ENCODE results near the gene CHST15.
A peak's percentile ranks its signal among the peaks of the same experiment; 100 is the strongest.
"Not testable (repeated sequence)": the region's sequence is repeated elsewhere in the genome, so short reads cannot be mapped to it uniquely, and the experiment has no call there.

Gene CHST15

GRCh38 chr10:124040451-124041188 is 52.8 kb downstream of the CHST15 start:
- no peak for DNase-seq

GRCh38 chr10:124039483-124040013 is 53.9 kb downstream of the CHST15 start:
- DNase-seq = no peak

GRCh38 chr10:124037784-124038183 is 55.6 kb downstream of the CHST15 start:
- no peak for DNase-seq

GRCh38 chr10:124037286-124037685 is 56.1 kb downstream of the CHST15 start:
- no peak for DNase-seq

GRCh38 chr10:124036746-124037145 is 56.7 kb downstream of the CHST15 start:
- DNase-seq = no peak

GRCh38 chr10:124035928-124036558 is 57.4 kb downstream of the CHST15 start:
- DNase-seq = peak; percentile 37

GRCh38 chr10:124035306-124035927 is 58.0 kb downstream of the CHST15 start:
- DNase-seq = no peak

GRCh38 chr10:124034576-124035305 is 58.7 kb downstream of the CHST15 start:
- DNase-seq = not testable (repeated sequence)

- DNase-seq = no peak
Observed at GRCh38 chr10:124033887-124034218, 59.5 kb downstream of the CHST15 start.

- DNase-seq = no peak
Observed at GRCh38 chr10:124032971-124033886, 60.2 kb downstream of the CHST15 start.

GRCh38 chr10:124032087-124032935 is 61.1 kb downstream of the CHST15 start:
- DNase-seq = no peak

- no peak for DNase-seq
Observed at GRCh38 chr10:124030492-124031110, 62.8 kb downstream of the CHST15 start.

- DNase-seq = no peak
Observed at GRCh38 chr10:124030061-124030460, 63.3 kb downstream of the CHST15 start.

- no peak for DNase-seq
Observed at GRCh38 chr10:124029559-124029958, 63.8 kb downstream of the CHST15 start.

- DNase-seq = no peak
Observed at GRCh38 chr10:124028700-124029480, 64.5 kb downstream of the CHST15 start.

- no peak for DNase-seq
Observed at GRCh38 chr10:124027651-124028050, 65.7 kb downstream of the CHST15 start.

GRCh38 chr10:124027031-124027611 is 66.3 kb downstream of the CHST15 start:
- no peak for DNase-seq

- no peak for DNase-seq
Observed at GRCh38 chr10:124026589-124026939, 66.8 kb downstream of the CHST15 start.

Measured in CD4-positive, alpha-beta T cell treated with Interleukin-10 for 1 hour (primary cell).